Testis (tissue), 5 donors: ENCODE results near the gene DCN. TPM values are rescaled to one million over a fixed set of nuclear protein-coding genes. Genes with fewer than 3 reads are reported as not detected.

Source experiments
- DNase-seq: peaks from one replicate; pipeline ENCODE4 v3.0.0-alpha.2; 2019
- H3K27ac ChIP-seq, 2 donors: fragments of 200-600 bp; sonication (generic); one replicate each; pipeline ENCODE4 v1.5.1; 2019
- H3K27me3 ChIP-seq: fragments of 200-600 bp; sonication (generic); one replicate; pipeline ENCODE4 v1.5.1; 2019
- H3K36me3 ChIP-seq: fragments of 200-600 bp; sonication (generic); one replicate; pipeline ENCODE4 v1.5.1; 2017; ENCODE audit warnings: low read depth; ENCODE audit errors: missing control alignments
- H3K4me1 ChIP-seq: fragments of 200-600 bp; sonication (generic); one replicate; pipeline ENCODE4 v1.5.1; 2019
- H3K4me3 ChIP-seq, 2 donors: fragments of 200-600 bp; sonication (generic); one replicate each; pipeline ENCODE4 v1.5.1; 2017 to 2019
- H3K9me3 ChIP-seq: fragments of 200-600 bp; sonication (generic); one replicate; pipeline ENCODE4 v1.5.1; 2017
- CTCF ChIP-seq, 3 experiments: fragments of 450-650 bp in 2 of 3; fragments of 200-600 bp in 1 of 3; sonication (generic) in 1 of 3; IDR thresholded peaks; one replicate each; pipeline ENCODE4 v1.5.1; 2016 to 2019; ENCODE audit warnings: antibody characterized with exemption in 3 of 3, mild to moderate bottlenecking in 2 of 3, moderate library complexity in 1 of 3
- POLR2A ChIP-seq: fragments of 450-650 bp; IDR thresholded peaks from one replicate; pipeline ENCODE4 v1.6.1; 2017; ENCODE audit warnings: antibody characterized with exemption, mild to moderate bottlenecking, moderate library complexity
- WGBS, 2 donors: methylation state at CpG; one replicate each; pipeline ENCODE4 v1.1.5; 2018; 5-methylcytosine and 5-hydroxymethylcytosine counted together
- intact Hi-C: fragments of 100-400 bp; cut with DNase I; formaldehyde crosslinking; loops from one replicate; pipeline ENCODE4 v1.15.1; 2023; ENCODE audit warnings: low total_unique reads
- long read RNA-seq, 2 donors: transcript quantifications; one replicate each; lab custom pipeline, GENCODE V29; 2026
- polyA plus RNA-seq: library from polyadenylated mRNA; stranded (reverse); fragments of 350-450 nt; fragmentation: Illumina TruSeq; extraction: RNeasy Lipid Tissue Mini Kit (QIAGEN cat#74804); gene quantifications from one replicate; pipeline ENCODE4 v1.2.3, GENCODE V29; 2014; ENCODE audit warnings: low read depth, low replicate concordance; ENCODE audit not compliant: insufficient read depth
- total RNA-seq, 2 donors: library from RNA; depleted of rRNA; stranded (reverse); fragments of >200 nt; gene quantifications; one replicate each; pipeline ENCODE4 v1.2.3, GENCODE V29; 2016

DCN gene
- total RNA-seq (100 to 1,000 TPM; 144 to 329 TPM), polyA plus RNA-seq (1,453 TPM)
- long read RNA-seq, donor 1, full-length matches to known transcripts = 530 of 771 reads
- long read RNA-seq, donor 1, partial matches to known transcripts = 241 of 771 reads
- long read RNA-seq, donor 1, other reads (novel, unspliced or antisense) = 0 of 771 reads
- long read RNA-seq, donor 2, full-length matches to known transcripts = 351 of 474 reads
- long read RNA-seq, donor 2, partial matches to known transcripts = 123 of 474 reads
- long read RNA-seq, donor 2, other reads (novel, unspliced or antisense) = 0 of 474 reads

DNA sequence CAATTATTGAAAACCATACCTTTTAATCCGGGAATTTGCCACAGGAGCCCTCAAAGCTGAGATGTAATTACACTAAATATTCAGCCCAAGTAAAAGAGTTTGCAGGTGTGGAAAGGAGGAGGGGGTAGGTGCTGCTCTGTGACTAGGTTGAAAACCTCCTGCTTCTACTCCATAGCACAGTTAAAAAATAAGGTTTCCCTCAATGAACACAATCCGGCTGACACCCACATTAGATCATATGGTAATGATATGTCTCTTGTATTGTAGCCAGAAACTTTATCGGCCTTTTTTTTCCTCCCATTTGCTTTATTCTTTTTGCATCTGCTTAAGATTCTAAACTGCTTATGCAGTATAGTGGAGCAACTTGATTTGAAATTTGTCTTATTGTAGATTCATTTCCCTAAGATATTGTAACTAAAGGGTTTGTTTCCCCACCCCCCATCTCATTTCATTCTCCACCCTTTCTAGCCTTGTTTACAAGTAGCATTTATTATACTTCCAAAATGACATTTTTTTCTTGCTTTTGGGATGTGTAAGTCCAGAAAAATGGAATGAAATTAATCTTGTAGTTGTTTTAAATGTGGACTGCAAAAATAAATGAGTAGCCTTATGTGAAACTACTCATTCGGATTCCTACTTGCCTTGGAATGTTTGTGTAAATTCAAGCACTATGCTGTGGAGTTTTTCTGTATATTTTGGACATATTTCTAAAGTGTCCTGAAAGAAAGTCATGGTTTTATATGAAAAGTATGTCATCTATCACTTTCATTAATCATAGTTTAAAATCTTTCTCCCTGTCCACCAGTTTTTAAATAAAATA is at the start of gene DCN:
DCN (minus strand) TSS at position 182 of the 820 bp plus-strand sequence. CDS start 4,265 bp downstream, outside the sequence.
- DNase-seq = no peak
- TF ChIP-seq CTCF (IDR thresholded peaks at IDR 0.05) (no peak), POLR2A (no peak)
- Histone ChIP-seq H3K9me3 (no peaks in the 10 kb centered on the region), H3K27me3 (no peaks in the 10 kb centered on the region), H3K27ac (peak within 1 kb of the TSS; percentile 83 to 90), H3K4me1 (no peaks in the 10 kb centered on the region), H3K4me3 (peak within 1 kb of the TSS; percentile 25 to 36), H3K36me3 (no peaks in the 10 kb centered on the region)
- intact Hi-C loops = loop anchor here (10.0 kb wide), 2 partner anchors 62 to 142 kb away; no protein-coding TSS in a partner anchor
- WGBS, 2 donors = 44 to 51% methylated on average over 4 of the region's 4 CpGs

- intact Hi-C loops = no loop called here
- TF ChIP-seq CTCF (IDR thresholded peaks at IDR 0.05) (no peak), POLR2A (no peak)
- Histone ChIP-seq H3K27ac (no peak overlapping the region), H3K4me1 (no peaks in the 10 kb centered on the region), H3K36me3 (no peaks in the 10 kb centered on the region), H3K9me3 (no peaks in the 10 kb centered on the region), H3K27me3 (no peaks in the 10 kb centered on the region), H3K4me3 (no peak overlapping the region)
- DNase-seq = no peak
These were observed 48.2 kb upstream of the DCN start for GRCh38 chr12:91230841-91231240.

DNA sequence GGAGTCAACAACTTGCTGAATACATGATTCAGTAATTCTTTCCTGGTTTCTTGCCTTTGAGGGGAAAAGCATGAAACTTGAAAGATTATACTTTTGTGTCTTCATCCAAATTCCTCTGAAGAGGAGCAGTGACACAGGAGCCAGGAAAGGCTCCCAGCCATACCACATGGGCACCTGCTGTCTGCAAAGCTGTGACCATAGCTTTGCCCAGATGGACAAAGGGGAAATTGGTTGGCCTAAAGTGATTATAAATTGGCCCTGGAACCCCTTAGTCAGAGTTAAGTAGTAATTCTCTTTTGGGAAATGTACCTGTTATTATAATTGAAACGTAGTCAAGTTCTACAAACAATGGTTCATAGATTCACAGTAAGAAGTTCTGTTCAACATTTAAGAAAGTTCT is 44.3 kb upstream of the DCN start:
- TF ChIP-seq POLR2A = no peak
- no peak for TF ChIP-seq CTCF (IDR thresholded peaks at IDR 0.05)
- Histone ChIP-seq H3K27ac (no peak overlapping the region), H3K4me1 (no peaks in the 10 kb centered on the region), H3K36me3 (no peaks in the 10 kb centered on the region), H3K27me3 (no peaks in the 10 kb centered on the region), H3K4me3 (no peak overlapping the region), H3K9me3 (no peaks in the 10 kb centered on the region)
- DNase-seq = no peak
- 92 to 95% methylated on average over 1 of the region's 1 CpG for WGBS, 2 donors
- intact Hi-C loops = no loop called here

GRCh38 chr12:91225316-91225715 is 42.7 kb upstream of the DCN start:
- intact Hi-C loops = no loop called here
- 71 to 75% methylated on average over 1 of the region's 1 CpG for WGBS, 2 donors
- H3K4me1 ChIP-seq = no peaks in the 10 kb centered on the region
- no peaks in the 10 kb centered on the region for H3K36me3 ChIP-seq
- no peak overlapping the region for H3K27ac ChIP-seq
- no peak for DNase-seq
- no peak overlapping the region for H3K4me3 ChIP-seq
- no peaks in the 10 kb centered on the region for H3K9me3 ChIP-seq
- TF ChIP-seq POLR2A = no peak
- H3K27me3 ChIP-seq = no peaks in the 10 kb centered on the region

DNA sequence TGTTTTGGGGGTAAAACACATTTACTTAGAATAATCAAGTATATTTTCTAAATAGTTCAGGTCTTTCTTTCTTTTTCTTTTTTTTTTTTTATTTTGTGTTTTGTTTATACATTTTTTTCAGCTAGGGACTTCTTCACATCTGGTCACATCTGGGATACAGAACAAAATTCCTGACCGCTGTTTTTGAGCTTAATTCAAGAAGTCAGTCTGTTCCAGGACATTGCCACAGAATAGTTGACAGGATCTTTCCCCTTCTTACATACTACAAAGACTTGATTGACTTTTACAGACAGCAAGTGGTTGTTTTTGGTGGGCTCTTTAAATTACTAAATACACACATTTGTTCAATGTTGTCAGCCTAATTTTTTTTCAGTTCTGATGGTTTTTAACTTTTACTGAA is 41.8 kb upstream of the DCN start:
- Histone ChIP-seq H3K4me3 (no peak overlapping the region), H3K9me3 (no peaks in the 10 kb centered on the region), H3K4me1 (no peaks in the 10 kb centered on the region), H3K27ac (no peak overlapping the region), H3K27me3 (no peaks in the 10 kb centered on the region), H3K36me3 (no peaks in the 10 kb centered on the region)
- no peak for TF ChIP-seq CTCF (IDR thresholded peaks at IDR 0.05)
- no peak for TF ChIP-seq POLR2A
- DNase-seq = no peak
- intact Hi-C loops = no loop called here
- WGBS, 2 donors = 35 to 64% methylated on average over 1 of the region's 1 CpG
